ENCODE measurements around the gene TLE3.

Gene TLE3

DNA sequence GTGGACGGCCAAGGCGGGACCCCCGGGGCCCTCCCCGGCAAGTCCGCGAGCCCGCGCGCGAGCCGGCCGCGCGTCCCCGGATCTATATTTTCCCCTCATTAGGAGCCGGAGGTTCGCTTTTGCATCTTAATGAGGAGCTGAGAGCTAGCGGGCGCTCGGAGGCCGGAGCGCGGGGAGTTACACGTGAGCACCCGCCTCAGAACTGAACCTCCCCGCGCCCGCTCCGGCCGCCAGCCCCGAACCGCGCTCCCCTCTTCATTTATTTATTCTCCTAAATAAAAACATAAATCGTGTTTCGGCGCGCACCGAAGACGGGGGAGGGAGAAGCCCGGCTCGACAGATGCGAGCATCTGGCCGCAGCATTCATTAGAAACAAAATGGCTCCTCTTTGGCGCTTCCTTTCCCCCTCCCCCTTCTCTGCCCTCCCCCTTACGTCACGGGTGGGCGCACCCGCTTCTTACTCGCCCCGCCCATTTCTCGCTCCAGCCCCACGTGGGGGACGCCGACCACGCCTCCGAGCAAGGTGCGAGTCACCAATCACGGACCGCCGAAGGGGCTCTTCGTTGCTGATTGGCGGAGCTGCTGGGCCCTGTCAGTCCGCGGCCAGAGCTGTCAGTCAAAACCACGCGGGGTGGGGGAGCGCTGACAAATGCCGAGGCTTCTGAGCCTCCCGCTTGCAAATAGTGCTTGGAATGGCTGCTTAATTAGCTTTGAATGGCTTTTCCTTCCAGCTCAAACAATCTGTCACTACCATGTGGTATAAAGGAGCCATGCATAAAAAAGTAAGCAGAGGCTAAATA lies 1.6 kb upstream of the TLE3 start:
- peak; percentile 100 for DNase-seq (ENCODE audit: low spot score)

DNA sequence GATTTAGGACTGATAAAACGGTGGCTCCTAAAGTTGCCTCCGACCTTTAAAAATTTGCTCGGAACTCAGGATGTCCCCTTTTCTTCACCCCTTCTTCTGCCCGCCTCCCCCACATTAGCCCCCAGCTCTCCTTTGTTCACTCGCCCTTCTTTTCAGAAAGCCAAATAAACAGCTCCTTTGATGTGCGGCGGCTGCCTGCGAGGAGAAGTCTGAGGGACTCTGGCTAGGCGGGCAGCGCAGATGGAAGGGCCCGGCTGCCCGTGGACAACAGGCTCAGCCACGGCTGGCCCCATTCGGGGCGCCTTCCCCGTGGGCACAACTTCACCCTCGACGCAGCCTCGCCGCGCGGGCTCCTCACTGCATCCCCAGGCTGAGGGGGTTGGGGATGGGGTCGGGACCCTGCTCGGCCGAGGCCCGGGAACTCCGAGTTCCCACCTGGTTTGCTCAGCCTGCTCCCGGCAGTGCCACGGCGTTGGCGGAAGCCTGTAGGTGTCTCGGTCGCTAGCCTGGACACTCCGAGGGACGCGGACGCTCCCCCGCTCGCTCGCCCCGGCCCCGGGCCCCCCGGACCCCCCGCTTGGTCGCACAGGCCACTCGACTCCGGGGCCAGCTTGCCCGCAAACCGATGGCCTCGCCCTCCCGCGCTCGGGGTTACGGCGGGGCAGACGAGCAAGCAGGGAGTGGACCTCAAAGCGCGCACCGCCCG lies 897 bp upstream of the TLE3 start:
- DNase-seq (ENCODE audit: low spot score) = no peak

DNA sequence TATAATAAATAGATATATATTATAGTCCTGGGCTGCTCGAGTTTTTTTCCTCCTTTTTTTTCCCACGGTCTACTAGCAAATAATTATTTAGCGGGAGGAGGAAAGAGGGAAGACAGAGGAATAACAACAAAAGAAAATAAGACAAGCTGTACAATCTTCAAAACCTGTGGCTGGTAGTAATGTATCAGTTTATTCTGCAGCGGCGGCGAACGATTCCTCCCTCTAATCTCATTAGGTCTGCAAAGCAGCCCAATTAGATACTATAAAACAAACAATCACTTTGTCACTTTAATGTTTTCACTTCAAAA lies 390 bp upstream of the TLE3 start:
- no peak for DNase-seq (ENCODE audit: low spot score)

DNA sequence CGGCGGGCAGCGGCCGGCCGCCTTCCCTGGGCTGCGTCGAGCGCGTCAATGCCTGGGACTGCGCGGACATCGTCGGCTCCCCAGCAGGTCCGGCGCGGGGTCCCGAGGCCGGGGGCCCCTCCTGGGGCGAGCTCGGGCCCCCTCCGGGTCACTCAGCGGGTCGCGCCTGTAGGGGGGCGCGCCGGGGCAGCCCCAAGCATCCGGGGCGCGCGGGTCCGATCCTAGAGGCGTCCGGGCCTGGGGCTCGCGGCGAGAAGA lies 725 bp downstream of the TLE3 start:
- DNase-seq (ENCODE audit: low spot score) = no peak

DNA sequence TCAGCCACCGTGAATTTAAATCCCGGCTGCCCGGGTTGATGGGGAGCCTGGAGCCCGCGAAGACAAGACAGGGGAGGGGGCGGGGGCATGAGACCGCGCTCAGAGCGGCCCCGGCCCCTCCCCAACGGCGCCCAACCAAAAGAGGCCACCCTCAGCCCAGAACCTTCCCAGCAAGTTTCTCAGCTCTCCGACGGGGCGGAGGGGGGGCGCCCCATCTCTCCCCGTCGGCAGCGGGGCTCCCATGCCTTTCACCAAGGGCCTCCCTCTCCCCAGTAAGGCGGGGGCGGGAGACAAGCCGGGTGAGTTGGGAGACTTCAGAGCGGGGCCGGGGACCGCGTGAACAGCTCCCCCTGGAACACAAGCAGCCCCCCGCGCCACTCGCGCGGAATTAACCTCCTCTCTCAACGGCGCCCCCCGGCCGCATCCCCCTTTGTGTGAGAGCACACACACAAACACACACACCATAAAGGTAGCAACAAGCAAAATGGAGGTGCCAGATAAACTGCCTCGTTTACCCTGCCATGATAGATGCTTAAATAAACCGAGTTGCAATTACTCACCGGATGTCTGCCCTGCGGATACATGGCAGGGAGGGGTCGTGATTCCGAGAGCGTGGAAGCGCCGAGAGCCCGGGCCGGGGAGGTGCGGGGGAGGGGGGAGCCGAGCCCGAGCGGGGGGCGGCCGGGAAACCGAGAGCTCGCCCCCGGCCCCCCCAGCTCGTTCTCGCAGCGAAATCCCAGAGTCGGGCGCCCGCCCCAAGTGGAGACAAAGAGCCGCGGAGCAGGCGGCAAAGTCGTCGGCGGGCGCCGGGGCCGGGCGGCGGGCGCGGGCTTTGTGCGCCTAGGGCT lies 1.3 kb downstream of the TLE3 start:
- DNase-seq (ENCODE audit: low spot score) = no peak

DNA sequence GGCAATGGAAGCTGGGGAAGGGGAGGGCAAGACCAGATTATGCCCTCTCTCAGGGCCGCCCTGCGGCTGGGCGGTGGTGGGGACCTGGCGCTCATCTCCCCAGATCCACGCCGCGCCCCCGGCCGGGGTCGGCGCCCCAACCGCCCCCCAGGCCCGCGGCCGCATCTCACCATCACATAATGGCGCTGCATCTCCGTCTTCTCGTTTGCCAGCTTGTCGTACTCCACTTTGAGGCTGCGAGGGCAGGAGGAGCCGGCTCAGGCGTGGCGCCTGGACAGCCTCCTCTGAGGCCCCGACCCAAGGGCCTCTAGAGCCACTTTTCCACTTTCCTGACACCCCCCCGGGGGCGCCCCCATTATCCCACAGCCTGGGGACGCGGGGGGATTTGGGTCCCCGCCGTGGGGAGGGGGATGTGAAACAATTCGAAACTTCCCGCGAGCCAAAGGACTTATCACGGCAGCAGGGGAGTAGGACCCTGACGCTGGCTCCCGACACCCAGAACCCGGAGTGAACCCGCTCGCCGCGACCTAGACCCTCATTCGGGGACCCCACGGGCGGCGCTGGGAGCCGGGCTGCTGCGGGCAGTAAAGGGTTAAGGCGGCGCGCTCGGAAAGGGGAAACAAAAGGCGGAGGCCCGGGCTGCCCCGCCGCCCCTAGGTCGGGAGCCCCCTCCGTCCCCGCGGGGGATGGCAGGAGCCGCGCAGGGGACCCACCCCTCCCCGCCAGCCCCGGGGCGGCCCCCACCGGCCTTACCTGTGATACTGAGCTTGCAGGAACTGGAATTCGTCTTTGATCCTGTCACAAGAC lies 2.1 kb downstream of the TLE3 start:
- DNase-seq (ENCODE audit: low spot score) = no peak

DNA sequence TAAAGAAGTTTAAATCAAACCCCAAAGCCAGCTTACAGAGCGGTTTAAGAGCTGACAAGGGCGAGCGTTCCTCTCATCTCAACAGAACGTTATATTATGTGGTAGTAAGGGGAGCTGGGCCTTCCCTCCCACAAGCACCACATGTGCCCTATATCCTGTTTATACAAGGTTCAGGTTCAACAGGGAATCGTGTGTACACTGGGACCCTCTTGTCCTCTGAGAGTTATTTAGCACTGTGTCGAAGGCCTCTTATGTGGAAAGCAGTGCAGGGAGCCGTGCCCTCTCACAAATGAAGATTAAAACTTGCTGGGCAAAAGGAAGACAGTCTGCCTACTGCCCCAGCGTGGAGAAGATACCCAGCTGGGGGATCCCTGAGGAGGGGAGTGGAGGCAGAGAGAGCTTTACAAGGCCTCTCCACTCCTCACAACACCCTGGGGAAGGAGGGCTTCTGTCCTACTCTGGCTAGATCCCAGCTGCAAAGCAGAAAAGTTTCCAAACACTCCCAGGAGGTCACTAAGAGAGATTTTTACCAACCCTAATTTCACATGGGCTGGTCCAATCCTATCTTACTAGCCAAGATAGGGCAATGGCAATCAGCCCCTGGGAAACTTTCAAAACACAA lies 2.9 kb downstream of the TLE3 start:
- no peak for DNase-seq (ENCODE audit: low spot score)

DNA sequence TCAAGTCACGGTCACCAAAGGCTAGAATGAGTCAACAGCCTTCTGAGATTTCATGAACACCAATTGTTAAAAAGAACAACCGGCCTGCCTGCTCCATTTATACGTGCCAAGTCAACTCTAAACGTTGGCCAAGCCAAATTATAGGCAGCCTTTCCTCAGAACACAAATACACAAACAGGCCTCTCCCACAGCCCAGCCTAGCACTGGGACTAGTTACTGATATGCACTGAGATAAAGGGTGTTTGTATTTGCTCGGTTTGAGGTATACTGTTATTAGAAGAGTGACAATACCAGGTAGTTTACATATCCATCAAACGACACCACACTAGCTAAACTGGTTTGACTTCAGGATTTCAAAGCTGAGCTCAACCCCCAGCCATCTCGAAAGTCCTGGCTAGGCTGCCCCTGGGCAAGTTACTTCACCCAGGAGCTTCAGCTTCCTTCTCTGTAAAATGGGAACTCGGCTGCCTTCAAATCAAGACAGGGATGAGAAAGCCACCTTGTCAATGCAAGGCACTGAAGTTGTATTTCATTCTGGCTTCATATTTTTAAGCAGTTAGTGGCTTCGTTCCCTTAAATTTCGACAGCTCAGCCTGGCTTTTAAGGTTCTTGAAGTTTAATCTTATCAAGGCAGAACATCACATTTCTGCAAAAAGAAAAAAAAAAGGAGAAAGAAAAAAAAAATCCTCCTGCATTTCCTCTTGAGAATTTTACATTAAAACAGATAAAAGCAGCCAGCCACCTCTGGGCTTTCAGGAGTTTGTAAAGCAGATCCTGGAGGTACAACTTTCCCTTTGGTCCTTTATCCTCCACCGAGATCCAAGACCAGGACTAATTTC lies 4.0 kb downstream of the TLE3 start:
- DNase-seq (ENCODE audit: low spot score) = no peak

DNA sequence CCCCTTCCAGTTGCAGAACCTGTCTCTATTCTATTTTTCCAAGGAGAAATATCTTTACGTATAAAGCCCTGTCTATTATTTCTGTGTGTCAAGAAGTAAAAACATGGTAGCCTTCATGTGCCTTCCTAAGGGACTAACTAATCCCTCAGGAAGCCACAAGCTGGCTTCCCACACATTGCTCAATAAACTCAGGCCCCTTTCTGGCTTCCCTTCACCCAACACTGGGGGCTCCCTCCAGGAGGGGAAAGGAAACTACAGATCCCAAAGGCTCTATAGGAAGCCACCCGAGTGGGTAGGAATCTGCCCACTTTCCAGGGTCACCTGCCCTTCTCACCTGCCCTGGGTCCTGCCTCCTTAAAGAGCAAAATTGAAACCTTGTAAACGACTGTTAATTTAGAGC lies 4.6 kb downstream of the TLE3 start:
- no peak for DNase-seq (ENCODE audit: low spot score)

DNA sequence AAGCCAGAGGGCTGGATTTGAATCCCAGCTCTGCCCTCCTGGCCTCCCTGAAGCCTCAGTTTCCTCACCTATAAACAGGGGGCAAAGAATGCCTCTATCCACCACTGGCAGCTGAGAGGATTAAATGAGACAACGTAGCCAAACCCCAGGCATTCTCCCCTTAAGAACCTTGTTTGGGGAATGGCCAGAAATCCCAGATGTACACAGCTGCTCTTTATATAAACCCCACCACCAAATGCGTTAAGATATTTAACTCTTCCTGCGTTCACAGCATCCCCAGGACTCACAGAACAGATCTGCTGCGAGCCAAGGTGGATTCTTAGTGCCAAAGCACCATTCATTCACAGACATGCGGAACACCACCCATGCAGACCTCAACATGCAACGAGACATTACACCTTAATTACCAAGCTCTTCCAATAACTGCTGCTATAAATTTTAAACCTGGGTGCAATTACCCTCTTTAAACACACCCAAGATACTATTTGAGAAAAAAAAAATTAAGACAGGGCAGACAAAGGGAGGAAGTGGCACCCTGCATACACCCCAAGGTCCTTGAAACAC lies 5.2 kb downstream of the TLE3 start:
- DNase-seq (ENCODE audit: low spot score) = no peak

DNA sequence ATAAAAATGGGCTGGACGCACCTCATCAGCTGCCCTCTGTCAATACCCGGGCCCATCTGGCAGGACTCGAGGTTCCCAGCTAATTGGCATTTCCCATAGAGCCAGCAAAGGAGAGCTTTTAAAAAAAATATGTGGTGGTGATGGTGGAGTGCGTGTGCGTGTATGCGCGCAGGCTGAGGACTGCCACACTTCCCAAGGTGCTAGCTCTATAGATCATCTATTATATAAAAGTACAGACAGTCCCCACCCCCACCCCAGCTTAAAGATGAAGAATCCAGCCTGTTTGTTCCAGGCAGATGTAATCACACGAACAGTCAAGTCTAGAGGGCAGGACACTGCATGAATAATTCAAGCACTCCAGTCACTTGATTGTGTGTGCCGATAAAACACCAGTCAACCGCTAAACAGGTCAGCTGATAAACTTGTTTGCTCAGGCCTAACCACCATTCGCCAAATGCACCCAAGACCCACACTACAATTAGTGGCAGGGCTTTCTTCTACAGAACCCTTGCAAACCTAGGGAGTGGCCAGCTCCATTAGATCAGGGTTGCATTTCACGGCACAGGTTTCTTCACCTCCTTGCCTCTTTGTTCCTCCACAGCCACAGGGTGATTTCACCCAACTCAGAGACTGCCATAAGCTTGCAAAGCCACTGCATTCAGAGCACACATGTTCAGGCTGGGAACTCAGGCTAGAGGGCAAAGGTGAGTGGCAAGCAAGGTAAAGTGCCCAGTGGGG lies 5.8 kb downstream of the TLE3 start:
- DNase-seq (ENCODE audit: low spot score) = no peak

DNA sequence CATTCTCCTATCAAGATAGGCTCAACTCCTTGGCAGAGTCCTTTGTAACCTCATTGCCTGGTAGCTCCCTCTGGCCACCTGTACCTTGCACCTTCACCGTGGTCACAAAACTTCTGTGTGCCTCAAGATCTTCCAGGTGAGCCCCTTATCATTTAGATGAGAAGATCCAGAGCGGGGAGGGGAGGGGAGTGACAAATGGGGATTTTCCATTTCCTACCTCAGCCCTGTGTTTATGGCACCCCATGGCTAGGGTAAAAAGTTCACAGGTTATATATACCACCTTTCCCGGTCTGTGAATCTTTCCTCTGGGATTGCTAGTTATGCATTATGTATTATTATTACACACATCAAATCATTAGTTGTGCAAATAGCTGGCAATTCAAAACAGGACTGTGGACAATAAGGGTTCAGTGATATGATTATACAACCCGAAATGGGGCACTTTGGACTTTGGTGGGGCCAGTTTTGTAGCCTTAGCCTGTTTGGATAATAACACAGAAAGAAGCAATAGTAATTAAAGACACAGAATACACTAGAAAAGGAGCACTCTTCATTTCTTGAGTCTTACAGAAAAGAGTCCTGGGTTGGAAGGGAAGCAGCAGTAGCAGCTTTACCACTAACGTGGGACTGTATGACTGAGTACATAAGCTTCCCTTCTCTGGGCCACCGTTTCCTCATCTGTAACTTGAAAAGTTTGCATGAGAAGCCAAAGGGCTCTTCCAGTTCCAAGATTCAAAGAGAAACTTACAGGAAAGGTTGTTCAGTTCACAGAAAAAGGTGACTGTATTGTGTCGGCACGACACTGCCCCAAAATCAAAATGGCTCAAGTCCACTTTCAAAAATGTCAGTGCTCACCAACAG lies 7.1 kb downstream of the TLE3 start:
- no peak for DNase-seq (ENCODE audit: low spot score)

DNA sequence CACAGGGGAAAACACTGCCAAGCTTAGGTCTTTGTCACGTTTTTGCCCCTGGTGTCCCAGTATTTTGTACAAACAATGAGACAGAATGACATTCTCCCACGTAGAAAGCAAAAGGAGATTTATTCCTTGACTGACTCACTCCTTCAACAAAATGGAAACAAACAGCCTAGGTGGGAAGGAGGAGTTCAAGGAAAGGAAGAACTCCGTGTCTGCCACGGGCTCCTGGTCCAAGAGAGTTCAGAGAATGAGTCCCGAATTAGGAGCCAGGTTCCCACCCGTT lies 8.1 kb downstream of the TLE3 start:
- no peak for DNase-seq (ENCODE audit: low spot score)

DNA sequence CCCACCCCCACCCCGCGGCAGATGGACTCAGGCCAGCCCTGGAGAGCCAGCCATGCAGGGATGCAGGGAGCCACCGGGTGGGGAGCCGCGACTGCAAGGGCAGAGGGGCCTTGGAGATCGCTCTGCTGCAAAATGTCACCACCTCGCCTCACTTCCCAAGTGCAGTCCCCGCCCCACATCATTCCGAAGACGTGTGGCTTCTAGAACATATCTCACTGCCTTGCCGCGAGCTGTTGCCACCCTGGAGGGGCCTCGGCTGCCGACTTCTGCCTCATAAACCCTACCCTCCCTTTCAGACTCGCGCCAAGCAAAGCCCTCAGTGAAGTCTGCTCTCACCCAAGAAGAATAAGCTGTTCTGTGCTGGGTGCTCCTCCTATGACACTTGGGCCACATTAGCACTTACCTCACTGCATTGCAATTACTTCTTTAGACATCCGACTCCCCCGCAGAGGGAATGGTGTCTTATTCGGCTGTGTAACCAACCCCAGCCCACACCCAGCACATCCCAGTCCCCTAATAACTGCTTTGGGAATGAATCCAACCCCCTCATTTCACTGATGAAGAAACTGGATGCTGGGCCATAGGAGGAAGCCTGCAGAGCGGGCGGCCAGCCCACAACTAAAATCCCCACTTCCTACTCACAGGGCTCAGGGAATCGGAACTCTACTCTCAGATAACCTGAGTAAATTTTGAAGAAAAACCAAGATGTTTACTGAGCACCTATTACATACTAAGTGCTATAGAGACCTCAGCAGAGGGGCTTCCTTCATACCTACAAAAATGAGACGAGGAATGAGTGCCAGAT lies 8.6 kb downstream of the TLE3 start:
- DNase-seq (ENCODE audit: low spot score) = no peak

DNA sequence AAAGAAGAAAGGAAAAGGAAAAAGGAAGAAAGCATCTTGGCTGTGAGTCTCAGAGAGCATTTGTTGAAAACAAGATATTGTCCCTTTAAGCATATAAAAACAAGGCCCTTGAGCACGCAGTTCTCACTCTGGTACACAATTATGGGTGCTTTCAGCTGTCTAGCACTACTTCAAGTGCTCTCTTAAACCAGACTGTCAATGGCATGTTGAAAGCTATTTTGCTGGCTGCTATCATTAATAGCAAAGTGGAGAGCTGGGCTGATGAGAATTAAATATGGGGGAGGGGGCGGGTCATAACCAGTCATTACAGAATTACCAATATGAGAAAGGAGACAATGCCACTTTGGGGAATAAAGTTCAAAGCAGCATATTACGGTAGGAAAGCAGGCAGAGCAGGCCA lies 9.3 kb downstream of the TLE3 start:
- no peak for DNase-seq (ENCODE audit: low spot score)

DNA sequence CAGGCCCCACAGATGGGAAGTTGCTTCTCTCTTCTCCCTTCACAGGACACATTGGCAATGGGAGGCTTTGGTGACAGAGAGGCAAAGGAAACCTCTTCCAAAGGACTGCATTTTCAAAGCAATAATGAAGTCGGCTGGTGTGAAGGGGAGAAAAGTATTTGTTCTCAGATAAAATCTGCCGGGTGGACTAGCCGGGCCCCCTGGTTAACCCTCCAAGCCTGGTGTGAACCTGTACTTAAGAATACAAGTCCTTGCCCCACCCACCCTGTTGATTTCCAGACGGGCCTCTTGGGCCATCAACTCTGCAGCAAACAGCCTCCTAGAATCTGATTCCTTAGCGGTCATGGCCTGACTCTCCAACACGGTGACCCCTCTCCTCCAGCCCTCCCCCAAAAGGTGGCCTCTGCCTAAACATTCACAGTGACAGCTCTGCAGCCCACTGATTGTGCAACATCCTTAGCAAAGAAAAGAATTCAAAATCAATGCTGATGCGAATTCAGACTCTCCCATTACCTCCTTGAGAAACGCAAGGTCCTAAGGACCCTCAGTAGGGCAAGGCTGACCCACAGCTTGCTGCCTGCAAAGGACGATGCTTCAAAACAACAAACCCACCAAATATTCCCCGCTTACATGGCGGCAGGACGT lies 9.9 kb downstream of the TLE3 start:
- DNase-seq (ENCODE audit: low spot score) = no peak

DNA sequence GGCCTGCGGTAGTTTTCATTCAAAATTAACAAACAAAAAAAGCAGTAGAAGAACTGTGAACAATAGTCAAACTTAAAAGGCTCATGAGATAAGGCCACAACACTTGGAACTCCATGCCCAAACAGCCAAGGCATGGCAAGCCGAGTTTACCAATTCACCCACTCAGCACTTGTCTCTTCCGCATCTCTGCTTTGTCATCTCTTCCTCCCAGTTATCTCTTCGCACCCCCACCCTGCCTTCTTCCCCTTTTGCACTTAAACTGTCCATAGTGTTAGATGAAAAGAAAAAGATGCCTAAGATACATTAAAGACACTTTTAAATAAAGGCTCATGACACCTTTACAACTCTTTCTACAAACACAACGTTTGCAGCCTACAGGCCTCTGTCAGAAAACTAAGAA lies 11.1 kb downstream of the TLE3 start:
- DNase-seq (ENCODE audit: low spot score) = no peak

DNA sequence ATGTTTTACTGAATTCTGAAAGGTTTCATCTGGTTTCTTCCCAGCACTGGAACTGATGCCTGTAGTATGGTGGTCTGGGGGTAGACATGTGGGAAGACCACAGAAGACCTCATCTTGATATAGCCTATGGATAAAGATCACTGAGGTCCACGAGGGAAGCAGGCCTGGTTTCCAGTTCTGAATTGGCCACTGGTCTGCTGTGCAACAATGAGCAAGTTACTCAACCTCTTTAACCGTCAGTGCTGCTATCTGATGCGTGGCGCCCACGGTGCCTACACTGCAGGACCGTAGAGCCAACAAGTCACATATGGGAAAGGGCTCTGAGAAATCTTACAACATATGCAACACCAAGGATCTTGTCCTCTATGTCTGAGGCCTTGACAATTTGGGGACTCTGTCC lies 13.3 kb downstream of the TLE3 start:
- DNase-seq (ENCODE audit: low spot score) = no peak

All from HuH-7.5 (cell line).